Liver (tissue), 9 donors: ENCODE data around the gene GNB5. TPM values are rescaled to one million over a fixed set of nuclear protein-coding genes. Genes with fewer than 3 reads are reported as not detected.
A peak's percentile ranks its signal among the peaks of the same experiment; 100 is the strongest.

Experiments
- DNase-seq: peaks from one replicate; pipeline ENCODE4 v3.0.0-alpha.2; 2017; ENCODE audit warnings: low spot score
- H3K27ac ChIP-seq, 2 donors: one replicate each; pipeline ENCODE4 v1.7.0; 2013; ENCODE audit warnings: inconsistent platforms in 2 of 2, low read length in 2 of 2, control low read depth in 1 of 2, low read depth in 1 of 2, mild to moderate bottlenecking in 1 of 2
- H3K27me3 ChIP-seq, 4 donors: one replicate each; pipeline versions ENCODE4 v1.6.1 to v1.7.0; 2013; ENCODE audit warnings: low read length in 3 of 4, inconsistent platforms in 1 of 4, mild to moderate bottlenecking in 1 of 4, moderate library complexity in 1 of 4; ENCODE audit not compliant: control insufficient read depth in 4 of 4, insufficient read depth in 4 of 4
- H3K36me3 ChIP-seq, 4 donors: one replicate each; pipeline versions ENCODE4 v1.6.1 to v1.7.0; 2013; ENCODE audit warnings: low read length in 3 of 4, mild to moderate bottlenecking in 3 of 4, low read depth in 1 of 4, moderate library complexity in 1 of 4; ENCODE audit not compliant: control insufficient read depth in 4 of 4, insufficient read depth in 3 of 4
- H3K4me1 ChIP-seq, 4 donors: one replicate each; pipeline versions ENCODE4 v1.6.1 to v1.7.0; 2013; ENCODE audit warnings: low read length in 3 of 4, mild to moderate bottlenecking in 3 of 4, moderate library complexity in 1 of 4; ENCODE audit not compliant: control insufficient read depth in 4 of 4, insufficient read depth in 4 of 4
- H3K4me3 ChIP-seq, 3 donors: one replicate each; pipeline versions ENCODE4 v1.6.1 to v1.7.0; 2013; ENCODE audit warnings: low read length in 3 of 3, control low read depth in 1 of 3, low read depth in 1 of 3, mild to moderate bottlenecking in 1 of 3
- H3K9ac ChIP-seq, 2 donors: one replicate each; pipeline ENCODE4 v1.7.0; 2013; ENCODE audit warnings: low read length in 2 of 2, mild to moderate bottlenecking in 2 of 2, moderate library complexity in 2 of 2, control low read depth in 1 of 2, low read depth in 1 of 2
- H3K9me3 ChIP-seq, 4 donors: one replicate each; pipeline versions ENCODE4 v1.6.1 to v1.7.0; 2013; ENCODE audit warnings: low read length in 3 of 4; ENCODE audit not compliant: control insufficient read depth in 4 of 4
- ATF3 ChIP-seq: IDR thresholded peaks from 2 replicates; pipeline ENCODE4 v1.6.1; 2016; ENCODE audit warnings: antibody characterized with exemption
- CTCF ChIP-seq: fragments of 150-350 bp; IDR thresholded peaks from 2 replicates; pipeline ENCODE4 v1.5.1; 2017; ENCODE audit warnings: improper control_type of control experiment, low read depth, low read length; ENCODE audit not compliant: missing input control
- EGR1 ChIP-seq, 2 donors: IDR thresholded peaks; 2 replicates each; pipeline ENCODE4 v1.6.1; 2016 to 2018; ENCODE audit warnings: antibody characterized with exemption in 2 of 2, low read depth in 2 of 2
- FOXA1 ChIP-seq: IDR thresholded peaks from 2 replicates; pipeline ENCODE4 v1.6.1; 2016; ENCODE audit warnings: antibody characterized with exemption
- FOXA2 ChIP-seq: IDR thresholded peaks from 2 replicates; pipeline ENCODE4 v1.6.1; 2016; ENCODE audit warnings: antibody characterized with exemption
- GABPA ChIP-seq, 2 donors: IDR thresholded peaks in 1 of 2; conservative IDR thresholded peaks in 1 of 2; 2 replicates each; pipeline ENCODE4 v1.6.1; 2016; ENCODE audit warnings: antibody characterized with exemption in 2 of 2, mild to moderate bottlenecking in 1 of 2, moderate library complexity in 1 of 2
- HNF4A ChIP-seq, 2 donors: conservative IDR thresholded peaks; 2 replicates each; pipeline ENCODE4 v1.6.1; 2016; ENCODE audit warnings: antibody characterized with exemption in 2 of 2, mild to moderate bottlenecking in 2 of 2
- HNF4G ChIP-seq: IDR thresholded peaks from 2 replicates; pipeline ENCODE4 v1.6.1; 2016; ENCODE audit warnings: antibody characterized with exemption
- JUND ChIP-seq, 2 donors: IDR thresholded peaks; 2 replicates each; pipeline ENCODE4 v1.6.1; 2016; ENCODE audit warnings: antibody characterized with exemption in 2 of 2
- MAX ChIP-seq: IDR thresholded peaks from 2 replicates; pipeline ENCODE4 v1.6.1; 2016; ENCODE audit warnings: antibody characterized with exemption
- NR2F2 ChIP-seq: IDR thresholded peaks from 2 replicates; pipeline ENCODE4 v1.6.1; 2016; ENCODE audit warnings: antibody characterized with exemption
- RAD21 ChIP-seq, 2 donors: IDR thresholded peaks; 2 replicates each; pipeline ENCODE4 v1.6.1; 2016; ENCODE audit warnings: antibody characterized with exemption in 2 of 2, mild to moderate bottlenecking in 2 of 2
- REST ChIP-seq: IDR thresholded peaks from 2 replicates; pipeline ENCODE4 v1.6.1; 2016; ENCODE audit warnings: antibody characterized with exemption, mild to moderate bottlenecking
- RXRA ChIP-seq, 2 donors: IDR thresholded peaks; 2 replicates each; pipeline ENCODE4 v1.6.1; 2017 to 2018; ENCODE audit warnings: antibody characterized with exemption in 2 of 2, mild to moderate bottlenecking in 1 of 2
- SP1 ChIP-seq: IDR thresholded peaks from 2 replicates; pipeline ENCODE4 v1.6.1; 2018; ENCODE audit warnings: antibody characterized with exemption, mild to moderate bottlenecking
- TAF1 ChIP-seq: conservative IDR thresholded peaks from 2 replicates; pipeline ENCODE4 v1.6.1; 2016; ENCODE audit warnings: antibody characterized with exemption, mild to moderate bottlenecking
- YY1 ChIP-seq: IDR thresholded peaks from 2 replicates; pipeline ENCODE4 v1.6.1; 2016; ENCODE audit warnings: antibody characterized with exemption, mild to moderate bottlenecking
- ZBTB33 ChIP-seq: IDR thresholded peaks from 2 replicates; pipeline ENCODE4 v1.6.1; 2016; ENCODE audit warnings: antibody characterized with exemption
- WGBS: extraction: QIAGEN DNeasy Blood & Tissue Kit; methylation state at CpG from one replicate; pipeline ENCODE4 v1.1.7; 2013; 5-methylcytosine and 5-hydroxymethylcytosine counted together
- polyA plus RNA-seq, 2 donors: library from polyadenylated mRNA; stranded (reverse) in 1 of 2; unstranded in 1 of 2; fragments of 200-250 nt in 1 of 2; fragments of >200 nt in 1 of 2; fragmentation: Nextera tagmentation in 1 of 2; extraction: Ambion mirVana in 1 of 2; gene quantifications; one replicate each; pipeline versions ENCODE4 v1.2.1 to v1.2.3, GENCODE V29; 2013 to 2015
- total RNA-seq, 2 donors: library from RNA; depleted of rRNA; stranded (reverse); fragments of >200 nt; gene quantifications; one replicate each; pipeline ENCODE4 v1.2.3, GENCODE V29; 2014
- donor health status: healthy.
- donor health status: healthy.
- donor health status: healthy.
- donor health status: healthy.
- donor health status: healthy.

GNB5 gene
- total and polyA plus RNA-seq, 4 donors, result 13.7 to 19.2 (median 15.7) TPM

- TF ChIP-seq FOXA2 (no peak), RXRA (IDR thresholded peaks at IDR 0.05) (no peak), MAX (no peak), YY1 (no peak), HNF4A (conservative IDR thresholded peaks at IDR 0.05) (no peak), GABPA (IDR thresholded peaks at IDR 0.05 in 1 of 2, conservative IDR thresholded peaks at IDR 0.05 in 1 of 2) (no peak), SP1 (no peak)
- H3K9ac ChIP-seq, result no peak overlapping the region
- WGBS, result 85% methylated on average over 1 of the region's 1 CpG
- H3K4me3 ChIP-seq, result no peak overlapping the region
- no peak overlapping the region for H3K27ac ChIP-seq
- H3K9me3 ChIP-seq, result no peaks in the 10 kb centered on the region
- no peak for DNase-seq
- H3K4me1 ChIP-seq, result peaks cover 0 to 2% (median 0%) of the 10 kb centered on the region in 4 donors
- no peaks in the 10 kb centered on the region for H3K27me3 ChIP-seq
- peaks cover 0 to 10% (median 6%) of the 10 kb centered on the region in 4 donors for H3K36me3 ChIP-seq
Observed at GRCh38 chr15:52207191-52207590, 16.0 kb upstream of the GNB5 start.

GRCh38 chr15:52206446-52206845 is 15.3 kb upstream of the GNB5 start:
- Histone ChIP-seq H3K4me1 (peaks cover 0 to 2% (median 0%) of the 10 kb centered on the region in 4 donors), H3K27ac (no peak overlapping the region), H3K27me3 (no peaks in the 10 kb centered on the region), H3K4me3 (no peak overlapping the region), H3K9me3 (no peaks in the 10 kb centered on the region), H3K36me3 (peaks cover 0 to 10% (median 5%) of the 10 kb centered on the region in 4 donors), H3K9ac (no peak overlapping the region)
- DNase-seq, result no peak
- peak; percentile 85 to 92 for TF ChIP-seq RXRA (IDR thresholded peaks at IDR 0.05)
- peak; percentile 8 to 44 for TF ChIP-seq RAD21 (IDR thresholded peaks at IDR 0.05)
- no peak for TF ChIP-seq REST
- TF ChIP-seq YY1, result no peak
- TF ChIP-seq FOXA1, result no peak
- no peak for TF ChIP-seq ATF3
- peak; percentile 24 for TF ChIP-seq HNF4G
- no peak for TF ChIP-seq ZBTB33
- no peak for TF ChIP-seq CTCF
- peak; percentile 18 to 23 for TF ChIP-seq JUND (IDR thresholded peaks at IDR 0.05)
- no peak for TF ChIP-seq SP1
- no peak for TF ChIP-seq EGR1 (IDR thresholded peaks at IDR 0.05; ENCODE audit: low read depth in 2 of 2)
- TF ChIP-seq NR2F2, result no peak
- TF ChIP-seq GABPA (IDR thresholded peaks at IDR 0.05 in 1 of 2, conservative IDR thresholded peaks at IDR 0.05 in 1 of 2), result peak in 1 of 2 donors; percentile 14
- TF ChIP-seq MAX, result no peak
- peak; percentile 47 to 62 for TF ChIP-seq HNF4A (conservative IDR thresholded peaks at IDR 0.05)
- TF ChIP-seq TAF1, result no peak
- TF ChIP-seq FOXA2, result no peak
- WGBS, result 60% methylated on average over 2 of the region's 2 CpGs
